ENCODE data around the gene ATP2A2.
A peak's percentile ranks its signal among the peaks of the same experiment; 100 is the strongest.

- TF ChIP-seq RXRA (IDR thresholded peaks at IDR 0.05) (no peak), CTCF (IDR thresholded peaks at IDR 0.05; ENCODE audit: low read depth, low read length, missing input control) (no peak), TAF1 (conservative IDR thresholded peaks at IDR 0.05) (no peak), JUND (IDR thresholded peaks at IDR 0.05) (no peak), MAX (IDR thresholded peaks at IDR 0.05) (no peak), GABPA (IDR thresholded peaks at IDR 0.05 in 1 of 2, conservative IDR thresholded peaks at IDR 0.05 in 1 of 2) (no peak), RAD21 (IDR thresholded peaks at IDR 0.05) (no peak), ATF3 (IDR thresholded peaks at IDR 0.05) (no peak), ZBTB33 (IDR thresholded peaks at IDR 0.05) (no peak), REST (IDR thresholded peaks at IDR 0.05) (no peak), YY1 (IDR thresholded peaks at IDR 0.05) (peak; percentile 43), HNF4A (conservative IDR thresholded peaks at IDR 0.05) (no peak), FOXA1 (IDR thresholded peaks at IDR 0.05) (no peak), EGR1 (IDR thresholded peaks at IDR 0.05; ENCODE audit: low read depth in 2 of 2) (no peak)
Observed at GRCh38 chr12:110282956-110283817, 2.1 kb downstream of the ATP2A2 start.

All from liver (tissue), 3 donors.